GM19238 (cell line): ENCODE measurements around the gene RSBN1L.

Experiments
- DNase-seq: peaks from one replicate; pipeline ENCODE4 v3.0.0; 2011; ENCODE audit warnings: low spot score; ENCODE audit not compliant: insufficient read length

Gene RSBN1L

DNA sequence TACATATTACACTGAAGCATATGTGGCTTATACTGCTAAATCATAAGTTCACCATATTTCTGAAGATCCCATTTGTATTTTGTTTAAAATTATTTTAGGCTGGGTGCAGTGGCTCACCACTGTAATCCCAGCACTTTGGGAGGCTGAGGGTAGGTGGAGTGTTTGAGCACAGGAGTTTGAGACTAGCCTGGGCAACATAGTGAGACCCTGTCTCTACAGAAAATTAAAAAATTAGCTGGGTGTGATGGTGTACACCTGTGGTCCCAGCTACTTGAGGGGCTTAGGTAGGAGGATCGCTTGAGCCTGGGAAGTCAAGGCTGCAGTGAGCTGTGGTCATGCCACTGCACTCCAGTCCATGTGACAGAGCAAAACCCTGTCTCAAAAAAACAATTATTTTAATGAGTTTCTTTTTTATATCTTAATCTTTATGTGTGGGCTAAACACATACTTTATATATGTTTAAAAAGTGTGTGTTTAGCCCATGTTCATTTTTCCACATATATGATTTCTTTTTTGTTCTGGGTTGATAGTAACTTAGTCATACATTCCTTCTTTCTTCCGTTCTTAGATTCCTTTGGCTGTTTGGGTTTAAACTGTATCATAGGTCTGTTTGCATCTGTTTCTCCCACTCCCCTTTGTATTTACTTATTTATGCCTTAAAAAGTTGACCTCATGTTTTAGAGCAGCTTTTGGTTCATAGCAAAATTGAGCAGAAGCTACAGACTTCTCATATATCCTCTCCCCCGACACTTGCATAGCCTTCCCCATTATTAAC is 33.5 kb downstream of the RSBN1L start:
- DNase-seq = no peak

DNA sequence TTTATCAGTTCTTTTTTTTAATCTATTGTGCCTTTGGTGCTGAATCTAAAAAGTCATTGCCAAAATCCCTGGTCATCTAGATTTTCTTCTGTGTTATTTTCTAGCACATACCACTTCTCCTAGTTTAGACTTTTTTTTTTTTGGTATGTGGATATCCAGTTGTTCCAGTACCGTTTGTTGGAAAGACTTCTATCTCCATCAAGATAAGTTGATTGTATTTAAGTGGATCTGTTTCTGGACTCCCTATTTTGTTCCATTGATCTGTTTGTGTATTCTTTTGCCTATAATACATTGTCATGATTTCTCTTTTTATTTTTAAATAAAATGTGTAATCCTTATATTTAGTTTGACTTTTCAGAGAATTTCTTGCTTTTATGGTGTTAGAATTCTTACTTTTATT is 35.5 kb downstream of the RSBN1L start:
- DNase-seq = no peak

DNA sequence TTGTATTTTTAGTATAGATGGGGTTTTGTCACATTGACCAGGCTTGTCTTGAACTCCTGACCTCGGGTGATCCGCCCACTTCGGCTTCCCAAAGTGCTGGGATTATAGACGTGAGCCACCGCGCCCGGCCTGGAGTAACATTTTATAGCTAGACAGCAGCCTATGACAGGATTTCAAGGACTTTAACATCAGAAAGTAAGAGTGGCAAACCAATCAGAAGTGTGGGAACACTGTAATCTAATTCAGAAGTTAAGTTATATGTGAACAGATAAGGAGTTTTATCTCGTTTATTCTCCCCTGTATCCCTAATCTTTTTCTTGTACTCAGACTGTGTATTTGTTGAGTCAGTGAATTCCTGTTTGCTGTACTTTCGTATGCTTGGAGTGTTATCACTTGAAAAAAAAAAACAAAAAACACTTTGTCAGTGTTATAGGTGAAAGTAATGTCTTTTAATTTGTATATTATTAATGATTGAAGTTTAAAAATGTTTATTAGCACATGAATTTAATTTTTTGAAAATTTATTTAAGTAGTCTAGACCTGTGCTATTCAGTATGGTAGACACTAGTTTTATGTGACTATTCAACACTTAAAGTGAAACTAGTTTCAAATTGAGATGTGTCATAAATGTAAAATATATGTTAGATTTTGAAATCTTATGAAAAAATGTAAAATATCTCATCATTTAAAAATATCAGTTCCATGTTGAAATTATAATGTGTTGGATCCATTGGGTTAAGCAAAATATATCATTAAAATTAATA is 38.6 kb downstream of the RSBN1L start:
- DNase-seq = no peak

DNA sequence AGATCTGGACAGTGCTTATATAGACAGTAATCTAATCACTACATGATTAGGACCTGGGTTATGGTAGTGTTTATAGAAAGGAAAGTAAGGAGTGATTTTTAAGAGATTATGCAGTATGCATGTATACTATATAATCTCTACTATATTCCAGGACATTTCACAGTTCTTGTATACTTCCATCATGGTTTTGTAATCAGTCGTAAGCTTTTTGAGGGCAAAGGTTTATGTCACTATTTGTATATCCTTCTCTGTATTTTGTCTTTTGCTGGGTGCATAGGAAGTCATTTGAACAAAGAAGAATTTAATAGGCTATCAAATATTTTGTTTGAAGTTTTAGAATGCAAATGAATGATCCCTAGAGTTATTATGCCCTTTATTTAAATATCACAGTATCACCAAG is 39.2 kb downstream of the RSBN1L start:
- DNase-seq = no peak

DNA sequence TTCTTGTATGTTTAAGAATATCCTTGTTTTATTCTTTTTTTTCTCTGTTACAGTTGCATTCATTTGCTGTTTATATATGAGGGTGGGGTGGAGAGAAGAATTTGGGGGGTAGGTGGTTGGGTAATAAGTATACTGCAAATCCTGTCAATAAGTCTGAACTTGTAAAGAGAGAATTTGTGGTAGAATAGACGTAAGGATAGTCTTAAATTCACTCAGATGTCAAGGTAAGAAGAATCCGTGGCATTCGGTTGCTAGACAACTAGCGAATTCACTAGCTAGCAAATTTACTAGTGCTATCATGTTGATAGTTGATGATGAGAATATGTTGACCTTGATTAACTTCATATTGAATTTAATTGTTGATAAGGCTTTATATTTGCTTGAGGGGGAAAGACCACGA is 40.7 kb downstream of the RSBN1L start:
- no peak for DNase-seq

DNA sequence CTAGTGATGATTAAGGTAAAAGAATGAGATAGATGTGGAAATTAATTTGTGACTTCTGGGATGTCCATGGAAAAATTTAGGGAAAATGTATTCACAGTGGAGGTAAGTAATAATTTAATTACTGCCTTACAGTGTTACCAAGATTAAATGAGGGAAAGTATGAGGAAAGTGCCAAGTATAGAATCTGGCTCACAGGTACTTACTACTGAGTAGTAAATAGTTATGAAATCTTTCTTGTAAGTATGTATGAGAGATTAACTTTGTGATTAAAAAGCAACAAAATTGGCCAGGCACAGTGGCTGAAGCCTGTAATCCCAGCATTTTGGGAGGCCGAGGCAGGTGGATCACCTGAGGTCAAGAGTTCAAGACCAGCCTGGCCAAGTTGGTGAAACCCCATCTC is 42.1 kb downstream of the RSBN1L start:
- no peak for DNase-seq

DNA sequence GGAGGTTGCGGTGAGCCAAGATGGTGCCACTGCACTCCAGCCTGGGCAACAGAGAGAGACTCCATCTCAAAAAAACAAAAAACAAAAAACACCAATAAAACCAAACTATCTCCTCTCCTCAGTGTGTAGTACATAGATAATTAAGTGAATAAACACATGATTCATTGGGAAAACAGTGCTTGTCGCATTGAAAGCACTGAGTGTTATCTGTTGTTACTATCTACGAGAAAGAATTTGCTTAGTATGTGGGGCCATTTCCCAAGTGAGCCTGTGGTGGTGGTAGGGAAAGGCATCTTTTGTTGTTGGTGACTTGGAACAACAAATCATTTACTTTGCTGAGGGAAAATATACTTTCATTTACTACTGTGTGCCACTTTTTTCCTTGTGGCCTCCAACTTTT is 42.6 kb downstream of the RSBN1L start:
- no peak for DNase-seq

DNA sequence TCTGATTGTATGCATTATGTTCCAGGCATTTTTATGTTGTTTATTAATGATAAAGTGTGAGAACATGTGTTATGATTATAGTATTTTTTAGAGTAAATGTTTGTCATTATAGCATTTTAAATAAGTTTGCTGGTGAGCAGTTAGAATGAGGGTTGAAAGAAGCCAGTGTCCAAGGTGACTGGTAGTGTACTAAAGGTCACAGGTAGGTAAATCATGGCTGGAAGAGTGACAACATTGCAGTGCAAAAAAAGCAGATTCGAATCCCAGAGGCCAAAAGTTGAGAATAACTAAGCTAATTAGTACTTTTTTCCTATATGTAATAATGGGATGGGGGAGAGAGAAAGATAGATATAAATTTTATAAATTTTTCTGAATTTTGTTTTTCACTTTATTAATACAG is 44.0 kb downstream of the RSBN1L start:
- no peak for DNase-seq

DNA sequence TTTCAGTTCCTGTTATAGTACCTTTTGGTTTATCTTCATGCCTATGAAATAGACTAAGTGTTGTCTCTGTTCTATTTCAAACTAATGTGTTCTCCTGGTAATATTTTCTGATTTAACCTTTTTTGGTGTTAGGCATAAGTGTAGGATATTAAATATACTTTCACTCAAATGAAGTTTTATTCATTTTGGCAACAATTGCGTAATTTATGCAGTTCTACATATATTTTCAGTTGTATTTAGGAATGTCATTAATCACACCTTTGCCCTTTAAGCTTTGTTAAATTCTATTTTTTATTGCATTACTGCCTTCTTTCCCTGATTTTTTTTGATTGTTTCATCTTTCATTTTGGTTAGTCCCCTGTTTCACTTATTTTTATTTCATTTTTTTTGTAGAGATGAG is 47.3 kb downstream of the RSBN1L start:
- DNase-seq = no peak

DNA sequence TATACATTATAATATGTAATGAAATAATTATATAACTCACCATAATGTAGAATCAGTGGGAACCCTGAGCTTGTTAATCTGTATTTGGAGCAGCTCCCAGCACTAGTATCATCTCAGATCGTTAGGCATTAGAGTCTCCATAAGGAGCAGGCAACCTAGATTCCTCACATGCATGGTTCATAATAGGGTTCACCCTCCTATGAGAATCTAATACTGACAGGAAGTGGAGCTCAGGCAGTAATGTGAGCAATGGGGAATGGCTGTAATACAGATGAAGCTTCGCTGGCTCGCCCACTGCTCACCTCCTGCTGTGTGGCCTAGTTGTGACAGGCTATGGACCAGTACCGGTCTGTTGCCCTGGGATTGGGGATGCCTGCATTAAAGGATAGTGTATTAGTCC is 49.5 kb downstream of the RSBN1L start:
- no peak for DNase-seq

DNA sequence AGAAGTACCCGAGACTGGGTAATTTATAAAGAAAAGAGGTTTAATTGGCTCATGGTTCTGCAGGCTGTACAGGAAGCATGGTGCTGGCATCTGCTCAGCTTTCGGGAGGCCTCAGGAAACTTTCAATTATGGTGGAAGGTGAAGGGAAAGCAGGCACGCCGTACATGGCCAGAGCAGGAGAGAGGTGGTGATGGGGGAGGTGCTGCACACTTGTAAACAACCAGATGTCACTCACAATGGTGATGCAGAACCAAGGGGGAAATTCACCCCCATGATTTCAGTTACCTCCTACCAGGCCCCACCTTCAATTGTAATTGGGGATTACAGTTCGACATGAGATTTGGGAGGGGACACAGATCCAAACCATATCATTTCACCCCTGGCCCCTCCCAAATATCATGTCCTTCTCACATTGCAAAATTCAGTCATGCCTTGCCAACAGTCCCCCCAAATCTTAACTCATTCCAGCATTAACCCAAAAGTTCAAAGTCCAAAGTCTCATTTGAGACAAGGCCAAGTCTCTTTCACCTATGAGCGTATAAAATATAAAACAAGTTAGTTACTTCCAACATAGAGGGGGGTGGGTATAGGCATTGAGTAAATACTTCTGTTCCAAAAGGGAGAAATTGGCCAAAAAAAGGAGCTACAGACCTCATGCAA is 50.0 kb downstream of the RSBN1L start:
- no peak for DNase-seq

DNA sequence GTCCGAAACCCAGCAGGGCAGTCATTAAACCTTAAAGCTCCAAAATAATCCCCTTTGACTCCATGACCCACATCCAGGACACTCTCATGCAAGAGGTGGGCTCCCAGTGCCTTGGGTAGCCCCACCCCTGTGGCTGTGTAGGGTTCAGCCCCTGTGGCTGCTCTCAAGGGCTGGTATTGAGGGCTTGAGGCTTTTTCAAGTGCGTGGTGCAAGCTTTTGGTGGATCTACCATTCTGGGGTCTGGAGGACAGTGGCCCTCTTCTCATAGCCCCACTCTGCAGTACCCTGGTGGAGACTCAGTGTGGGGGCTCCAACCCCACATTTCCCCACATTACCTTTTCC is 50.5 kb downstream of the RSBN1L start:
- no peak for DNase-seq

DNA sequence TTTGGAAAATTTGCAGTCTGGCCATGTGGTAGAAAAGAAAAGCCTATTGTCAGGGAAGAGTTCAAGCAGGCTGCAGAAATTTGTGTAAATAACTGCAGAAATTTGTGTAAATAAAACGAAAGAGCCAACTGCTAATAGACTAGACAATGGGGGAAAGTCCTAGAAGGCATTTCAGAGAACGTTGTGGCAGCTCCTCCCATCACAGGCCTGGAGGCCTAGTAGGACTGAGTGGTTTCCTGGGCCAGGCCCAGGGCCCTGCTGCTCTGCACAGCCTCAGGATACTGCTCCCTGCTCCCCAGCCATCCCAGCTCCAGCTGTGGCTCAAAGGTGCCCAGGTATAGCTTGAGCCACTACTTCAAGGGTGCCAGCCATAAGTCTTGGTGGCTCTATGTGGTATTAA is 50.9 kb downstream of the RSBN1L start:
- no peak for DNase-seq

DNA sequence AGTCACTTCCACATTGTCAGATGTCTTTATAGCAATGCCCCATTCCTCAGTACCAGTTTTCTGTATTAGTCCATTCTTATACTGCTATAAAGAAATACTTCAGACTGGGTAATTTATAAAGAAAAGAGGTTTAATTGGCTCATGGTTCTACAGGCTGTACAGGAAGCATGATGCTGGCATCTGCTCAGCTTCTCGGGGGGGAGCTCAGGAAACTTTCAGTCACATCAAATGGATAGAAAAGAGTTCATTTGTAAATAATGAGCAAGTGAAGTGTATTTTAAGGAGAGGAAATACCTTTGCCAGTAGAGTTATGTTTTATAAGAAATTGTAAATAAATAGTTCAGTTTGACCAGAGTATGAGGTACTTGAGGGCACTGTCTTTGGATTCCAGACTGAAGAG is 51.5 kb downstream of the RSBN1L start:
- no peak for DNase-seq

DNA sequence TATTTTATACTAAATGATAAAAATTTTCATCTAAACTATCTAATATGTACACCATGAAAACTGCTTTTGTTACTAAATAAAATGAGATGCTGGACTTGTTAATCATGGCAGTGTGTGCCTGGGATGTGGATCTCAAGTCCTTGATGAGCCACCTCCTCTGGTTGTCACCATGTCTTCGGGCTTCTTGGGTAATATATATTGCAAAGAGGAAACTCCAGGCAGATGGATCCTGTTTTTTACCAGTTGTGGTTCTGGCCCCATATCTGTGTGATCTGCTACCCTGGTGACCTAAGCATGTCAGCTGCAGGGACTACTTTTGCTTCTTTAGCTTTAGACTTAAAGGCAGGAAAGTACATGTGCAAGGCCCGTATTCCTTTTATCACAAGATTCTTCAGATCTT is 55.8 kb downstream of the RSBN1L start:
- no peak for DNase-seq

DNA sequence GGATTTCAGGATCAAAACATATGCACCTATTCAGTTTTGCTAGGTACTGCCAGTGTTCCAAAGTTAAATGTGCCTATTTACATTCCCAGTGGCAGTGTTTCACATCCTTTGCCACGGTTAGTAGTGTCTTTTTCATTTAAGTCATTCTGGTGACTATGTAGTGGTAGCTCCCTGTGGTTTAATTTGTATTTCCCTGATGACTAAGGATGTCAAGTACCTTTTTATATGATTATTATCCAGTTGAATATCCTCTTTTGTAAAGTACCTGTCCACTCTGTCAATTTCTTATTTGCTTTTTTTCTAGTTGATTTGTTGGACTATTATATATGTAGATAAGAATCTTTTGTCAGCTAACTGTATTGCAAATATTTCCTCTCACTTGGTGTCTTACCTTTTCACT is 56.9 kb downstream of the RSBN1L start:
- DNase-seq = no peak

DNA sequence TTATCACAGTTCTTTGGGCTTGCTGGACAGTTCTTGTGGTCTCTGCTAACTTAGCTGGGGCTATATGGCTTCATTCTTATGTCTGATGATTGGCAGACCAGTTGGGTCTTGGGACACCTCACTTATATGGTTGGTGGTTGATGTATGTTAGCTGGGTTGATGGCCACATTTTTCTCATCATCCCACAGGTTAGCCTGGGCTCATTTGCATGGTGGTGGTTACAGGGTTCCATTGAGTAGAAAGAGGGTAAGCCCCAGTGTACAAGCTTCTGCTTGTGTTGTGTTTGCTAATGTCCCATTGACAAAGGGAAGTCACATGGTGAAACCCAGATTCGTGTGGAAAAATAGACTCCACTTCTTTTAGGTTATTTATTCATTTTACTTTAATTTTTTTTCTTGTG is 61.3 kb downstream of the RSBN1L start:
- DNase-seq = no peak

DNA sequence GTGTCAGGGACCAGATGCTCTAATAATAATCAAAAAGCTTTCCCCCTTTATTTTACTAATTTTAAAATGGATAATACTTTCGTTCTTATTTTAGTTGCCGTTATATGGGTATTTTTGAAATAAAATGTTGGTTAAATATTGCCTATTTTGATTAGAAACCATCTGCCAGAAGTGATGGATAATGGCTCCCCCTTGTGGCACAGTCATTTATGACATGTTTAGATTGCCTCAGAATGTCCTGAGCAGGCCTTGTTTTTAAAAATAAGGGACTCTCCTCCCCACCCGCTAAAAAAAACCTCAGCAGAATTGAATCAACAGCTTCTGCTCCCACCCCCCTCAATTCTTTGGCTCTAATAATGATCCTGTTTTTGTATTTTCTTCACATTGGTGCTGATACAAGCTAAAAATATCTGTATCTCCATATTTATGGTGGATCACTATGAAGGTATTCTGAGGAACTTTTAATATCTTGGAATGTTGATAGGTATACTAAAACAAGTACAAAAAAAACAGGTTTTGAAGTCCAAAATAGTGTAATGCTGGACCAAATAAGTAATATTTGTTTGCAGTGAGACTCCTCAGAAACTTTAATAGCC is 63.1 kb downstream of the RSBN1L start:
- no peak for DNase-seq

DNA sequence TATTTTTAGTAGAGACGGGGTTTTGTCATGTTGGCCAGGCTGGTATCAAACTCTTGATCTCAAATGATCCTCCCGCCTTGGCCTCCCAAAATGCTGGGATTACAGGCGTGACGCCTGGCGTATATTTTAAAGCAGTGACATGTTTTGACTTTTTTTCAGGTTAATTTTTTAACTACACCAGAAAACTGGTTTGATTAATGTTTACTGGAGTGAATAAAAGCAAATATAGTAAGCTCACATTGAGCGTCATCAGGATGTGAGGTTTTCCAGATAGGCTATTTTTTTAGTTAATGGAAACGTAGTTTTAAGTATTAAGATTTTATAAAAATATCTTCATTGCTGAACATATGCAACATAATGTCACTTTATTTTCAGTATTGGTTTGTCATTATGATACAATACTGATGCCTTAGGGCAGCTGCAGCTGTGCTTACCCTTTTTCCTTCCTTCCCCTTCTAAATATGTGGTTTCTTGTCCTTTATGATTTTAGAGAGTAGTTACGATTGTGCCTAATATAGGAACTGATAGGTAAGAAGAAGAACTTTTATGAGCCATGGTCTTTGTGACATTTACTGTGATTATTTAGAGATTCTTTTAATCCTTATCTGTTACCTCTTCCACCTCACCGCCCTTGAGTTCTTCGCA is 64.7 kb downstream of the RSBN1L start:
- DNase-seq = no peak

DNA sequence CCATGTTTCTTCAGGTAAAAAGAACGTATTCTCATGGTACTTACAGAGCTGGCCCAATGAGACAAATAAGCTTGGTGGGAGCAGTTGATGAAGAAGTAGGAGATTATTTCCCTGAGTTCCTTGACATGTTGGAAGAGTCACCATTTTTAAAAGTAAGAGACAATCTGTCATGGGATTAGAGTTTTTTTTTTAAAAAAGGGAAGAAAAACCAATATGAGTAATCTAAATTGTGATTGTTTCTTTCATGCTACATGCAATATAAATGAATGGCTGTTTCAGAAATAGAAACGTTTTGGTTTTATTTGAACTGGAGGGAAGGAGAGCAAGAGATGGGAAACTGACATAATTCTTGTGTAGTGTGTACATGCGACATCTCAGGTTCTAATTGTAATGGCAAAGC is 69.2 kb downstream of the RSBN1L start:
- no peak for DNase-seq

DNA sequence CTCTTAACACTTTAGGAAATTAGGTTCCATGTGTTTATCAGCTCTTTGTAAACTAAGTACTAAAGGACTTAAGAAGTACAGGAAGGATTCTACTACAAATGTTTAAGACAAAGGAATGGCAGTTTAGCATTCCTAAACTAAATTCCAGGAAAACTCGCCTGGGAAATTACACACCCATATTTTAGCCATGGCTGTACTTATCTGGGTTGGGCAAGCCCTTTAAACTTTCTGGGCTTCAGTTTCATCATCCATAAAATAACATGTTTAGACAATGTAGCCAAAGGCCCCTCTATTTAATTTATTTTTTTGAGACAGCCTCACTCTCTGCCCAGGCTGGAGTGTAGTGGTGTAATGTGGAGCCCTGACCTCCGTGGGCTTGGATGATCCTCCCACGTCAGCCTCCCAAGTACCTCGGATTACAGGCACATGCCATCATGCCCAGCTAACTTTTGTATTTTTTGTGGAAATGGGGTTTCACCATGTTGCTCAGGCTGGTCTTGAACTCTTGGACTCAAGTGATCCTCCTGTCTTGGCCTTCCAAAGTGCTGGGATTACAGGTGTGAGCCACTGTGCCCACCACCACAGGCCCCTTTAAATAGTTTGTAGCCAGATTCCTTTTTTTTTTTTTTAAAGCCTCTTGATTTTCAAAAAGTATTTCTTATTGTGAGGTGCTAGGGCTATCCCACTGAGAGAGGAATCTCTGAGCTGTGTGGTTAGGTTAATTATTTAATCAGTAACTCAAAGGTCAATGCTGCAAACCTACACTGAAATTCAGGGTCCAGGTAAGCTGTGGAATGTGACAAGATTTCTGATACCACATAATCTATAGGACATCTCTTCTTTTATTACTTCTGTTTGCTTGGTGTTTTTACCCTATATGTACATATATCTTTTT is 69.9 kb downstream of the RSBN1L start:
- DNase-seq = no peak
